Measurements from ENCODE around the gene CNTLN.
A peak's percentile ranks its signal among the peaks of the same experiment; 100 is the strongest.
"Not testable (repeated sequence)": the region's sequence is repeated elsewhere in the genome, so short reads cannot be mapped to it uniquely, and the experiment has no call there.

The CNTLN gene

GRCh38 chr9:17269799-17270198 lies 135.0 kb downstream of the CNTLN start:
- no peak overlapping the region for H3K4me3 ChIP-seq (ENCODE audit: low read depth, low read length)
- DNase-seq (ENCODE audit: low read depth): no peak
- TF ChIP-seq CTCF (conservative IDR thresholded peaks at IDR 0.05; ENCODE audit: low read depth, low read length): no peak

- H3K4me3 ChIP-seq (ENCODE audit: low read depth, low read length): no peak overlapping the region
- DNase-seq (ENCODE audit: low read depth): no peak
- TF ChIP-seq CTCF (conservative IDR thresholded peaks at IDR 0.05; ENCODE audit: low read depth, low read length): no peak
These were observed 137.7 kb downstream of the CNTLN start for GRCh38 chr9:17272536-17272935.

- no peak for TF ChIP-seq CTCF (conservative IDR thresholded peaks at IDR 0.05; ENCODE audit: low read depth, low read length)
- DNase-seq (ENCODE audit: low read depth): peak; percentile 40
- H3K4me3 ChIP-seq (ENCODE audit: low read depth, low read length): no peak overlapping the region
These were observed 145.6 kb downstream of the CNTLN start for GRCh38 chr9:17280350-17281012.

- H3K4me3 ChIP-seq (ENCODE audit: low read depth, low read length); DNase-seq (ENCODE audit: low read depth): not testable (repeated sequence)
These were observed 155.8 kb downstream of the CNTLN start for GRCh38 chr9:17290673-17291072.

- no peak for TF ChIP-seq CTCF (conservative IDR thresholded peaks at IDR 0.05; ENCODE audit: low read depth, low read length)
- H3K4me3 ChIP-seq (ENCODE audit: low read depth, low read length): no peak overlapping the region
- DNase-seq (ENCODE audit: low read depth): peak; percentile 70
These were observed 156.9 kb downstream of the CNTLN start for GRCh38 chr9:17291766-17292165.

- no peak for DNase-seq (ENCODE audit: low read depth)
- H3K4me3 ChIP-seq (ENCODE audit: low read depth, low read length): no peak overlapping the region
- TF ChIP-seq CTCF (conservative IDR thresholded peaks at IDR 0.05; ENCODE audit: low read depth, low read length): no peak
These were observed 158.8 kb downstream of the CNTLN start for GRCh38 chr9:17293685-17294084.

GRCh38 chr9:17294822-17295624 lies 160.2 kb downstream of the CNTLN start:
- no peak overlapping the region for H3K4me3 ChIP-seq (ENCODE audit: low read depth, low read length)
- no peak for TF ChIP-seq CTCF (conservative IDR thresholded peaks at IDR 0.05; ENCODE audit: low read depth, low read length)
- no peak for DNase-seq (ENCODE audit: low read depth)

All from choroid plexus epithelial cell (primary cell).